GM10248 (cell line): ENCODE measurements around the gene CBLB.

Experiments used
- CTCF ChIA-PET: fragments of 300-600 bp; sonication (Branson Sonifier 250); formaldehyde crosslinking; extraction: SDS; loops from one replicate; lab custom pipeline; 2021; ENCODE audit warnings: antibody characterized with exemption; lab: Yijun Ruan, JAX
- POLR2A ChIA-PET: fragments of 350-650 bp; sonication (Branson Sonifier 250); formaldehyde crosslinking; extraction: SDS; loops from one replicate; lab custom pipeline; 2020; ENCODE audit warnings: antibody characterized with exemption; lab: Yijun Ruan, JAX
- DNase-seq: peaks from one replicate; pipeline ENCODE4 v3.0.0; 2012; ENCODE audit errors: extremely low spot score
- TF ChIP-seq, protein P1 (sequence below): IDR thresholded peaks from 2 replicates; pipeline ENCODE4 v1.5.1; 2012; ENCODE audit warnings: mild to moderate bottlenecking, low read depth; ENCODE audit errors: extremely low read depth, missing control alignments, control extremely low read depth

The CBLB gene

DNA sequence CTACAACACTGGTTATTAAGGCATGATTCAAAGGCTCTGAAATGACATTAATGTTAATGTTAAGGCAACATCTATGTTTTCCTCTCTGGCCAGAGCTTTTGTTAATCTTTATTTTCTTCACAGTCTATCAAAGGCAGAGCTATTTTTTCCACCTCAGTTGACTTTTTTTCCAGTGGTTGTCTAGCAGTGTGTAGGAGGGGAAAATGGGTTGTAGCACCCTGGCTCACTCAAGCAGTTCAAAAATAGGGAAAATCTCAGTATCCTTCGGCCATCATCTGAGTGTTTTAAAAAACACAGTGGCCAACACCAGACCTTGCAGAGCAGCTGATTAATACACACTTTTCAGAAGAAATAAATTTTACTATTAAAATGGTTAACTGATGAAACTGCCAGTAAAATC, 21.4 kb downstream of the CBLB start:
- TF ChIP-seq, protein P1, sequence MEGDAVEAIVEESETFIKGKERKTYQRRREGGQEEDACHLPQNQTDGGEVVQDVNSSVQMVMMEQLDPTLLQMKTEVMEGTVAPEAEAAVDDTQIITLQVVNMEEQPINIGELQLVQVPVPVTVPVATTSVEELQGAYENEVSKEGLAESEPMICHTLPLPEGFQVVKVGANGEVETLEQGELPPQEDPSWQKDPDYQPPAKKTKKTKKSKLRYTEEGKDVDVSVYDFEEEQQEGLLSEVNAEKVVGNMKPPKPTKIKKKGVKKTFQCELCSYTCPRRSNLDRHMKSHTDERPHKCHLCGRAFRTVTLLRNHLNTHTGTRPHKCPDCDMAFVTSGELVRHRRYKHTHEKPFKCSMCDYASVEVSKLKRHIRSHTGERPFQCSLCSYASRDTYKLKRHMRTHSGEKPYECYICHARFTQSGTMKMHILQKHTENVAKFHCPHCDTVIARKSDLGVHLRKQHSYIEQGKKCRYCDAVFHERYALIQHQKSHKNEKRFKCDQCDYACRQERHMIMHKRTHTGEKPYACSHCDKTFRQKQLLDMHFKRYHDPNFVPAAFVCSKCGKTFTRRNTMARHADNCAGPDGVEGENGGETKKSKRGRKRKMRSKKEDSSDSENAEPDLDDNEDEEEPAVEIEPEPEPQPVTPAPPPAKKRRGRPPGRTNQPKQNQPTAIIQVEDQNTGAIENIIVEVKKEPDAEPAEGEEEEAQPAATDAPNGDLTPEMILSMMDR = no peak
- POLR2A ChIA-PET = interaction anchor here (1.3 kb wide), 1 partner anchor 10 kb away, joined by 4 read pairs; no protein-coding TSS in a partner anchor
- CTCF ChIA-PET = interaction anchor here (0.8 to 1.9 kb wide), 4 partner anchors 10 to 37 kb away, joined by 3 to 9 read pairs (median 4); no protein-coding TSS in a partner anchor
- DNase-seq = no peak

DNA sequence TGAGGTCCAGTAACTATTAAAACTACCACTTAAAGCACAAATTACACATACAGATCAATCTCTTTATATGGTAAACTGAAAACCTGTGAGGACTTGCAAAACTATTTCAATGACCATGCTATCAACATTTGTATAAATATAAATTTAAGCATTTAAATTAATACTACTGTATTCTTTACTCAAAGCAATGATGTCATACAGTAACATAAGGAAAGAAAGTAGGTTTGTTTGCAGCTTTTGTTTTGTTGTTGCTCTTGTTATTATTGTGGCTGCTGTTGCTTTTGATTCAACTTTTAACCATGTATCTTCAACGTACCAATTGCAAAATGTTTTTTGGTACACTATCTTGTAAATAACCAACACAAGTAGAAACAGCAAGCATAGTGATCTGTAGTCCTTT, 22.0 kb downstream of the CBLB start:
- TF ChIP-seq, protein P1 = no peak
- CTCF ChIA-PET = interaction anchor here (0.8 to 1.9 kb wide), 4 partner anchors 10 to 38 kb away, joined by 3 to 9 read pairs (median 4); no protein-coding TSS in a partner anchor
- DNase-seq = no peak
- POLR2A ChIA-PET = interaction anchor here (1.3 kb wide), 1 partner anchor 9 kb away, joined by 4 read pairs; no protein-coding TSS in a partner anchor

DNA sequence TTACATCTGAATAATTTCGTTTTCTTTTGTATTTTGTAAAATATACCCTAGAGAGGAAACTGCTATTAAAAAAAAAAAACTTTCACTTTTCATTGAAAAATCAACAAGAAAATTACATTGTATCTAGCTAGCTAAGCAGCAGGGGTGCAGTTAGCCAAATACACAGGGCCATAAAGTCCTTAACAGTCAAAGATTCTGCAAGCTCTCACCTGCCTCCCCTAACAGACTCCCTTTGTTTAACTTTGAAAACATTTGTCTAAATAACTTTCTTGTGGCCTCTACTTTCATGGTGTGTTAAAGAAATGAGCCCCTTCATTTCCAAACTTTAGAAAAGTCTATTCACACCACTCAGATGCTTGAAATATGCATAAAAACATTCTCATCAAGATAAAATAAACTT, 23.3 kb downstream of the CBLB start:
- ChIA-PET CTCF (no interaction called here), POLR2A (interaction anchor here (0.7 kb wide), 1 partner anchor 9 kb away, joined by 3 read pairs; no protein-coding TSS in a partner anchor)
- TF ChIP-seq, protein P1 = no peak
- no peak for DNase-seq

DNA sequence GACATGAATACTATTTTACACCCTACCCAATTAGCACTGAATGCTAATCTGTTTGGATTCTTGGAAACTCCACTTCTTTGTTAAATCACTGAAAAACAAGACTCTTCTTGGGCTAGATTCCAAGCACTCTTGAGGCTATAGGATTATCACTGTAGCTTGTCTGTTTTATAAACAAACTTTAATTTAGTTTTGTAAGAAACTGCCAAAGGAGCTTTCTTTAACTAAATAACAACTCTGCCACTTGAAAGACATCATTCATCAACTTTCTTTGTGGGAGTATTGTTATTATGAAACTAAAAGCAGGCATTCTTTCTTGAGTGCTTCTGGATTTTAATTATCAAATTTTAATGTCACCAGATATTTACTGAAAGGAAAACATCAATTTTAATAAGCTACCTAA, 24.1 kb downstream of the CBLB start:
- TF ChIP-seq, protein P1 = no peak
- DNase-seq = no peak
- ChIA-PET CTCF (interaction anchor here (1.3 kb wide), 1 partner anchor 9 kb away, joined by 3 read pairs; no protein-coding TSS in a partner anchor), POLR2A (no interaction called here)

DNA sequence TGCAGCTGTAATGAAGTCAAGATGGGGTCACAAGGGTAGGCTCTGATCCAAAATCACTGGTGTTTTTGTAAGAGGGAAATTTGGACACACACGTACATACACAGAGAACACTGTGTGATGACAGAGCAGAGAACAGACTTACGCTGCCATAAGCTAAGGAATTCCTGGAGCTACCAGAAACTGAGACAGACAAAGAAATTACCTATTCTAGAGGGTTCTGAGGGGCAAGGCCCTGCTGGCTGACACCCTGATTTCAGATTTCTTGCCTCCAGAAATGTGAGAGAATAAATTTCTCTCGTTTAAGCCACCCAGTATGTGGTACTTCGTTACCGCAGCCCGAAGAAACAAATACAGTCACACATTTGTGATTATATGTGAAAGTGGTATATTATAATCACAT, 24.8 kb downstream of the CBLB start:
- TF ChIP-seq, protein P1 = no peak
- POLR2A ChIA-PET = no interaction called here
- CTCF ChIA-PET = interaction anchor here (1.3 kb wide), 1 partner anchor 9 kb away, joined by 3 read pairs; no protein-coding TSS in a partner anchor
- no peak for DNase-seq

DNA sequence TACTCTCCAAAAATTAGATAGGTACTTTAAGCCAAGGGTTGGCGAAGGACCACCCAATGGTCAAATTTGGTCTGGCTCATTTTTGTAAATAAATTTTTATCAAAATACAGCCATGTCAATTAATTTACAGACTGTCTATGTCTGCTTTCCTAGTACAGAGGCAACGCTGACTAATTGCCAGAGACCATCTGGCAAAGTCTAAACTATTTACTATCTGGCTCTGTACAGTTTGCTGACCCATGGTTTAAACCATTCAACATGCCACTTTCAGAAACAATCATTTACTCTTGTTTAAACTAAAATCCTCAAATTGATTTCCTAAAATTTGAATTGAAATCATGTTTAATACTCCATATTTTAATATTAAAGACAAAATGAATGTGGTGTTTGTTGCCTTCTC, 25.9 kb downstream of the CBLB start:
- POLR2A ChIA-PET = no interaction called here
- CTCF ChIA-PET = no interaction called here
- no peak for DNase-seq
- TF ChIP-seq, protein P1 = no peak
